Small intestine (tissue), 7 donors: ENCODE results near the gene CEP131. TPM values are rescaled to one million over a fixed set of nuclear protein-coding genes. Genes with fewer than 3 reads are reported as not detected.

ENCODE experiments used
- DNase-seq, 2 donors: peaks; one replicate each; pipeline versions ENCODE4 v3.0.0 to v3.0.0-alpha.2; 2013
- FAIRE-seq: peaks from 2 replicates; lab custom pipeline; 2012; peaks lifted over from hg19 to GRCh38; lab: Jason Lieb, UNC
- H3K27ac ChIP-seq, 3 donors: one replicate each; pipeline ENCODE4 v1.5.1; 2013; ENCODE audit warnings: low read length in 2 of 3, mild to moderate bottlenecking in 2 of 3, control low read depth in 1 of 3, inconsistent platforms in 1 of 3, low read depth in 1 of 3, moderate library complexity in 1 of 3
- H3K27me3 ChIP-seq, 3 donors: one replicate each; pipeline ENCODE4 v1.6.1; 2013; ENCODE audit warnings: low read length in 3 of 3, inconsistent platforms in 1 of 3; ENCODE audit not compliant: control insufficient read depth in 3 of 3, insufficient read depth in 3 of 3
- H3K36me3 ChIP-seq, 3 donors: one replicate each; pipeline ENCODE4 v1.6.1; 2013; ENCODE audit warnings: low read length in 3 of 3, inconsistent platforms in 1 of 3, low read depth in 1 of 3, mild to moderate bottlenecking in 1 of 3, moderate library complexity in 1 of 3; ENCODE audit not compliant: control insufficient read depth in 3 of 3, insufficient read depth in 2 of 3
- H3K4me1 ChIP-seq, 3 donors: one replicate each; pipeline ENCODE4 v1.6.1; 2013; ENCODE audit warnings: low read length in 2 of 3, inconsistent platforms in 1 of 3, low read depth in 1 of 3, mild to moderate bottlenecking in 1 of 3, moderate library complexity in 1 of 3; ENCODE audit not compliant: control insufficient read depth in 3 of 3, insufficient read depth in 2 of 3
- H3K4me3 ChIP-seq, 3 donors: one replicate each; pipeline ENCODE4 v1.5.1; 2013; ENCODE audit warnings: low read length in 3 of 3, control low read depth in 1 of 3, inconsistent platforms in 1 of 3, low read depth in 1 of 3, mild to moderate bottlenecking in 1 of 3, moderate library complexity in 1 of 3
- H3K9me3 ChIP-seq, 2 donors: one replicate each; pipeline ENCODE4 v1.6.1; 2013; ENCODE audit warnings: low read depth in 1 of 2, low read length in 1 of 2; ENCODE audit not compliant: control insufficient read depth in 2 of 2, insufficient read depth in 1 of 2
- WGBS, 3 donors: extraction: QIAGEN DNeasy Blood & Tissue Kit; methylation state at CpG; one replicate each; pipeline ENCODE4 v1.1.7; 2013; 5-methylcytosine and 5-hydroxymethylcytosine counted together
- polyA plus RNA-seq, 4 donors: library from polyadenylated mRNA; stranded (reverse) in 3 of 4; unstranded in 1 of 4; fragments of 200-250 nt in 3 of 4; fragments of 120-200 nt in 1 of 4; gene quantifications; one replicate each; pipeline versions ENCODE4 v1.2.1 to v1.2.3, GENCODE V29; 2013
- donor health status: healthy with polysubstance abuse.
- donor health status: control.
- donor health status: control.
- donor health status: Bipolar disorder and iron deficiency.
- donor health status: healthy.

The CEP131 gene
- polyA plus RNA-seq, 4 donors: 4.0 to 8.8 (median 6.6) TPM

DNA sequence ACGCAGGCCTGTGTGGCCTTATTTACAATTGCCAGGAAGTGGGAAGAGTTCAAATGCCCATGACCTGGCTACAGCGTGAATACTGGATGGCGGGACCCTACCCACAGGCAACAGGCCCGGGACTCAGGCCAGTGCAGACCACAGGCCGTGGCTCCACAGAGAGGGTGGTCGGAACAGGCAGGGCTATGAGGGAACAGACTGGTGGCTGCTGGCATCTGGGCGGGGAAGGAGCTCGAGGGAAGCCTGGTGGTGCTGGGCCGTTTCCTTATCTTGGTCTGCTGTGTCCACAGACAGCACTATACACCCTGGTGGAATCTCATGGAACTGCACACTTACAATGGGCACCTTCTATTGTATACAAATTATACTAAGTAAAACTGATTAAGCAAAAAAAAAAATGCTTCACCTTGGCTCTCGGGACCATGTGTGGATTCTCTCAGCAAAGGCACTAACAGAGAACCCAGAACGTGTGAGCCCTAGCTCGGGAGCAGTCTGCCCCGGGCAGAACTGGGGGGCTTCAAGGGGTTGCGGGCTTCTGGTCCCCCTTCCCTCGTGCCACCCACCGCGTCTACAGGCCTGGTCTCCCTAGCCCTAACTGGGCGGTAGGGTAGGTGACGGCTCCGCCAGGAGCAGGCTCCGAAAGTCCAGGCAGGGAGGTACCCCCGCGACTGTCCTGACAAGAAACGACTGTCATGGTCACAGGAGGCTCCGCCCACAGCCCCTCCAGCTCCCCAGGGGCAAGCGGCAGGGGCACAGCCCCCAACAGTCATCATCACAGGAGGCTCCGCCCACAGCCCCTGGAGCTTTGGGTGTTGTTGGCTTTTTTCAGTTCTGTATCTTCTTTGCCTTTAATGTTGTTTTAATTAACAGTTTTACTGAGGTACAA is 21.8 kb downstream of the CEP131 start:
- peak; percentile 78 to 83 for DNase-seq
- peaks cover 0 to 74% (median 7%) of the 10 kb centered on the region in 3 donors for H3K36me3 ChIP-seq
- no peak overlapping the region for H3K4me3 ChIP-seq
- WGBS, 3 donors: 65 to 74% (median 68%) methylated on average over 26 to 27 of the region's 27 CpGs
- H3K27me3 ChIP-seq: no peaks in the 10 kb centered on the region
- FAIRE-seq: no peak
- no peak overlapping the region for H3K27ac ChIP-seq
- H3K4me1 ChIP-seq: no peaks in the 10 kb centered on the region
- H3K9me3 ChIP-seq: no peaks in the 10 kb centered on the region

GRCh38 chr17:81200201-81200600 is 22.6 kb downstream of the CEP131 start:
- H3K27me3 ChIP-seq: no peaks in the 10 kb centered on the region
- WGBS, 3 donors: 93 to 95% (median 93%) methylated on average over 18 of the region's 18 CpGs
- H3K4me3 ChIP-seq: no peak overlapping the region
- H3K9me3 ChIP-seq: no peaks in the 10 kb centered on the region
- no peaks in the 10 kb centered on the region for H3K4me1 ChIP-seq
- peaks cover 0 to 78% (median 7%) of the 10 kb centered on the region in 3 donors for H3K36me3 ChIP-seq
- FAIRE-seq: no peak
- no peak for DNase-seq
- no peak overlapping the region for H3K27ac ChIP-seq

GRCh38 chr17:81199482-81199830 is 23.3 kb downstream of the CEP131 start:
- Histone ChIP-seq H3K27ac (no peak overlapping the region), H3K36me3 (peaks cover 0 to 85% (median 7%) of the 10 kb centered on the region in 3 donors), H3K4me1 (no peaks in the 10 kb centered on the region), H3K9me3 (no peaks in the 10 kb centered on the region), H3K4me3 (no peak overlapping the region), H3K27me3 (no peaks in the 10 kb centered on the region)
- WGBS, 3 donors: 92 to 94% (median 94%) methylated on average over 18 of the region's 18 CpGs
- FAIRE-seq (no peak), DNase-seq (no peak)

- DNase-seq (no peak), FAIRE-seq (no peak)
- WGBS, 3 donors: 91 to 92% (median 92%) methylated on average over 21 to 22 of the region's 22 CpGs
- Histone ChIP-seq H3K36me3 (peaks cover 0 to 85% (median 7%) of the 10 kb centered on the region in 3 donors), H3K9me3 (no peaks in the 10 kb centered on the region), H3K4me3 (no peak overlapping the region), H3K27ac (no peak overlapping the region), H3K4me1 (no peaks in the 10 kb centered on the region), H3K27me3 (no peaks in the 10 kb centered on the region)
Measured at GRCh38 chr17:81198826-81199481, 23.8 kb downstream of the CEP131 start.

GRCh38 chr17:81197831-81198490 is 24.8 kb downstream of the CEP131 start:
- FAIRE-seq: no peak
- Histone ChIP-seq H3K27me3 (no peaks in the 10 kb centered on the region), H3K9me3 (no peaks in the 10 kb centered on the region), H3K4me1 (no peaks in the 10 kb centered on the region), H3K27ac (no peak overlapping the region), H3K4me3 (no peak overlapping the region), H3K36me3 (peaks cover 0 to 79% (median 7%) of the 10 kb centered on the region in 3 donors)
- DNase-seq: no peak
- WGBS, 3 donors: 88 to 94% (median 92%) methylated on average over 18 to 21 of the region's 21 CpGs

- H3K27ac ChIP-seq: no peak overlapping the region
- 85 to 93% (median 91%) methylated on average over 13 to 14 of the region's 14 CpGs for WGBS, 3 donors
- H3K4me1 ChIP-seq: no peaks in the 10 kb centered on the region
- DNase-seq (no peak), FAIRE-seq (no peak)
- H3K27me3 ChIP-seq: no peaks in the 10 kb centered on the region
- no peaks in the 10 kb centered on the region for H3K9me3 ChIP-seq
- H3K4me3 ChIP-seq: no peak overlapping the region
- H3K36me3 ChIP-seq: peaks cover 0 to 79% (median 7%) of the 10 kb centered on the region in 3 donors
Measured at GRCh38 chr17:81197409-81197795, 25.4 kb downstream of the CEP131 start.

- DNase-seq (no peak), FAIRE-seq (no peak)
- 85 to 94% (median 89%) methylated on average over 39 to 45 of the region's 45 CpGs for WGBS, 3 donors
Measured at GRCh38 chr17:81196505-81197408, 26.0 kb downstream of the CEP131 start.

More at GRCh38 chr17:81196505-81197408, 26.0 kb downstream of the CEP131 start:
- no peak overlapping the region for H3K27ac ChIP-seq
- no peaks in the 10 kb centered on the region for H3K9me3 ChIP-seq
- H3K27me3 ChIP-seq: no peaks in the 10 kb centered on the region
- no peak overlapping the region for H3K4me3 ChIP-seq
- peaks cover 0 to 81% (median 7%) of the 10 kb centered on the region in 3 donors for H3K36me3 ChIP-seq
- no peaks in the 10 kb centered on the region for H3K4me1 ChIP-seq
